OCI-LY1 (cell line): ENCODE data around the gene SZT2.

Experiments
- CTCF ChIP-seq: fragments of 200-600 bp; sonication (generic), shearing (Covaris generic); IDR thresholded peaks from 2 replicates; pipeline ENCODE4 v1.5.1; 2017; ENCODE audit warnings: mild to moderate bottlenecking, antibody characterized with exemption, low read length, moderate library complexity, mixed read lengths
- EZH2 ChIP-seq: fragments of 200-600 bp; sonication (generic), shearing (Covaris generic); IDR thresholded peaks from 2 replicates; pipeline ENCODE4 v1.8.0; 2017; ENCODE audit warnings: borderline replicate concordance, mixed run types, mild to moderate bottlenecking, antibody characterized with exemption, low read length, moderate library complexity, mixed read lengths

- TF ChIP-seq CTCF (no peak), EZH2 (no peak)
Observed at GRCh38 chr1:43359696-43360095, 30.0 kb upstream of the SZT2 start.
